HG03442 (cell line): Measurements from ENCODE around the gene CAMKMT.

Experiments
- ATAC-seq: cut with Tn5 transposase; IDR thresholded peaks from one replicate; pipeline ENCODE4 v1.9.1; 2021; ENCODE audit warnings: mild to moderate bottlenecking, moderate library complexity; ENCODE audit not compliant: unreplicated experiment

CAMKMT gene

GRCh38 chr2:44766220-44766619 lies 404.5 kb downstream of the CAMKMT start:
- no peak for ATAC-seq

- no peak for ATAC-seq
Measured at GRCh38 chr2:44766777-44767176, 405.0 kb downstream of the CAMKMT start.

- no peak for ATAC-seq
Measured at GRCh38 chr2:44767691-44768090, 405.9 kb downstream of the CAMKMT start.

GRCh38 chr2:44768438-44769236 lies 406.9 kb downstream of the CAMKMT start:
- ATAC-seq: no peak

- no peak for ATAC-seq
Measured at GRCh38 chr2:44769349-44770011, 407.7 kb downstream of the CAMKMT start.

GRCh38 chr2:44770221-44771195 lies 408.8 kb downstream of the CAMKMT start:
- ATAC-seq: no peak

GRCh38 chr2:44771522-44771921 lies 409.8 kb downstream of the CAMKMT start:
- no peak for ATAC-seq

- no peak for ATAC-seq
Measured at GRCh38 chr2:44772131-44772530, 410.4 kb downstream of the CAMKMT start.

- ATAC-seq: no peak
Measured at GRCh38 chr2:44772669-44773378, 411.1 kb downstream of the CAMKMT start.

GRCh38 chr2:44774826-44775492 lies 413.2 kb downstream of the CAMKMT start:
- ATAC-seq: no peak

- no peak for ATAC-seq
Measured at GRCh38 chr2:44777036-44777435, 415.3 kb downstream of the CAMKMT start.

- ATAC-seq: no peak
Measured at GRCh38 chr2:44777537-44777936, 415.8 kb downstream of the CAMKMT start.

- peak; percentile 27 for ATAC-seq
Measured at GRCh38 chr2:44778221-44778654, 416.5 kb downstream of the CAMKMT start.

GRCh38 chr2:44778671-44779476 lies 417.1 kb downstream of the CAMKMT start:
- peak; percentile 95 for ATAC-seq

GRCh38 chr2:44779793-44780192 lies 418.0 kb downstream of the CAMKMT start:
- no peak for ATAC-seq

- ATAC-seq: no peak
Measured at GRCh38 chr2:44780406-44780805, 418.7 kb downstream of the CAMKMT start.

- no peak for ATAC-seq
Measured at GRCh38 chr2:44785433-44785832, 423.7 kb downstream of the CAMKMT start.

- ATAC-seq: no peak
Measured at GRCh38 chr2:44786045-44786816, 424.5 kb downstream of the CAMKMT start.
